ENCODE results near the gene EEFSEC. TPM values are rescaled to one million over a fixed set of nuclear protein-coding genes. Genes with fewer than 3 reads are reported as not detected.

EEFSEC gene
- polyA plus RNA-seq, 1 experiment: 16.3 TPM

DNA sequence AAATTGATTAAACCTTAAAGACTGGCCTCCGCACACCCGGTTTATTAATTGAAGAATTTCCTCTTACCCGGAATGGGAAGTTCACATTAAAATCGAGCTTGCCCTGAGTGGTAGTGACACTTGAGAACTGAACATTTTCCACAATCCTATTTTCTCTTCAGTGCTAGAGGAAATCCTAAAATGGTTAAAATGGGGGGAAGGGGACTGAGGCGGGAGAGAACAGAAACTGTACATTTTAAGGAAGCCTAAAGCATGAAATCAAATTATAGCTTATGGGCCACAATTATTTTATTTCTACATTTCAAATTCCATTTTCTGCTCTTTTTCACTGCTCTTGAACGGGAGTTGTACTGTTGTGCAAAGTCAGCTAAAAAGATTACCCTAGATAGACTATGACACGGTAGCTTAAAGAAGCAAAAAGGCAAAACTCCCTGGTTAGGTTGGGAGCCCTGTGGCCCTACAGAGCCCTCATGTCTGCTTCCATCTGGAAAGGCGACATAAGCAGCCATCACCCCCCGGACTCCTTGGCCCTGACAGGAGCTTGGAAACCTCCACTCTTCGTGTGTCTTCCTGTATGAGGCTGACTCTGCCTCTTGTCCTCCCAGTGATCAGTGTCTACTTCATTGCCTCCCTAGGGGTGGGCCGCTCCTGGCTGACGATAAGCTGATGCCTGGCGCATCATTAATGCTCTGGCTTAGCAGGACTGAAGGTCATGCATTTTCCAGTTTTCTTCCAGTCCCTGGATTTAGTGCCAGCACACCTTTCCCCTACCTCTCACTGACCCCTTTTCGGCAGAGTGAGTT lies 79.3 kb downstream of the EEFSEC start:
- DNase-seq (ENCODE audit: low read depth): no peak
- no peaks in the 10 kb centered on the region for H3K36me3 ChIP-seq (ENCODE audit: control insufficient read depth, insufficient read depth, low read length)
- ChIA-PET CTCF (interaction anchor here (1.4 kb wide), 1 partner anchor 10 kb away, joined by 3 read pairs; no protein-coding TSS in a partner anchor), POLR2A (no interaction called here)
- TF ChIP-seq, protein P1, sequence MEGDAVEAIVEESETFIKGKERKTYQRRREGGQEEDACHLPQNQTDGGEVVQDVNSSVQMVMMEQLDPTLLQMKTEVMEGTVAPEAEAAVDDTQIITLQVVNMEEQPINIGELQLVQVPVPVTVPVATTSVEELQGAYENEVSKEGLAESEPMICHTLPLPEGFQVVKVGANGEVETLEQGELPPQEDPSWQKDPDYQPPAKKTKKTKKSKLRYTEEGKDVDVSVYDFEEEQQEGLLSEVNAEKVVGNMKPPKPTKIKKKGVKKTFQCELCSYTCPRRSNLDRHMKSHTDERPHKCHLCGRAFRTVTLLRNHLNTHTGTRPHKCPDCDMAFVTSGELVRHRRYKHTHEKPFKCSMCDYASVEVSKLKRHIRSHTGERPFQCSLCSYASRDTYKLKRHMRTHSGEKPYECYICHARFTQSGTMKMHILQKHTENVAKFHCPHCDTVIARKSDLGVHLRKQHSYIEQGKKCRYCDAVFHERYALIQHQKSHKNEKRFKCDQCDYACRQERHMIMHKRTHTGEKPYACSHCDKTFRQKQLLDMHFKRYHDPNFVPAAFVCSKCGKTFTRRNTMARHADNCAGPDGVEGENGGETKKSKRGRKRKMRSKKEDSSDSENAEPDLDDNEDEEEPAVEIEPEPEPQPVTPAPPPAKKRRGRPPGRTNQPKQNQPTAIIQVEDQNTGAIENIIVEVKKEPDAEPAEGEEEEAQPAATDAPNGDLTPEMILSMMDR (IDR thresholded peaks at IDR 0.05; ENCODE audit: insufficient read depth, low read depth, low read length): no peak
- no peaks in the 10 kb centered on the region for H3K27me3 ChIP-seq (ENCODE audit: control insufficient read depth, insufficient read depth, low read length)
- H3K4me3 ChIP-seq (ENCODE audit: low read depth, low read length): no peak overlapping the region

DNA sequence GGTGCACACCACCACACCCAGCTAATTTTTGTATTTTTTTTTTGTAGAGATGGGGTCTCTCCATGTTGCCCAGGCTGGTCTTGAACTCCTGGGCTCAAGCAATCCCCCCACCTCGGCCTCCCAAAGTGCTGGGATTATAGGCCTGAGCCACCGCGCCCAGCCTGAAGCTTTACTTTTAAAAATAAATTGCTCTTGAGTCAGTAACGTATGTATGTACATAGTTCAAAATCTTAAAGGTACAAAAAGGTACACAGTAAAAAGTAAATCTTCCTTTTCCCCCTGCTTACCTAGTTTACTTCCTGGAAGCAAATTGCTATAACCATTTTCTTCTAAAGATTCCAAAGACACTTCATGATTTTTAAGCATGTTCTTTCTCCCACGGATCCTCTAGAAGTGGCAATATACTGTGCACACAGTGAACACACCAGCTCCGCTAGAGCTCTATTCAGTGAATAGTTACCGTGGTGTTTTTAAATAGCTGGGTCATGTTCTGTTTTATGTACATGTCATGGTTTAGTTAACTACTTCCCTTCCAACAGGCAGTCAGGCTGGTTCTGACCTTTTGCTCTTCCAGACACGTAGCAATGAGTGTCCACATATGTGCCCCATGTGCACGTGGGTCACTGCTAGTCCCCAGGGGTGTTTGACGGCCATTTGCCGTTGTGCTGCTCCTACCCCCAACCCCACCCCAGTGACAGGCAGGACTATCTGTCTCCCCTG lies 82.1 kb downstream of the EEFSEC start:
- DNase-seq (ENCODE audit: low read depth): no peak
- Histone ChIP-seq H3K4me3 (ENCODE audit: low read depth, low read length) (no peak overlapping the region), H3K36me3 (ENCODE audit: control insufficient read depth, insufficient read depth, low read length) (no peaks in the 10 kb centered on the region), H3K27me3 (ENCODE audit: control insufficient read depth, insufficient read depth, low read length) (no peaks in the 10 kb centered on the region)
- ChIA-PET CTCF (interaction anchor here (0.9 to 1.6 kb wide), 5 partner anchors 9 to 381 kb away, joined by 3 to 6 read pairs (median 3); no protein-coding TSS in a partner anchor), POLR2A (no interaction called here)
- TF ChIP-seq, protein P1 (IDR thresholded peaks at IDR 0.05; ENCODE audit: insufficient read depth, low read depth, low read length): no peak

DNA sequence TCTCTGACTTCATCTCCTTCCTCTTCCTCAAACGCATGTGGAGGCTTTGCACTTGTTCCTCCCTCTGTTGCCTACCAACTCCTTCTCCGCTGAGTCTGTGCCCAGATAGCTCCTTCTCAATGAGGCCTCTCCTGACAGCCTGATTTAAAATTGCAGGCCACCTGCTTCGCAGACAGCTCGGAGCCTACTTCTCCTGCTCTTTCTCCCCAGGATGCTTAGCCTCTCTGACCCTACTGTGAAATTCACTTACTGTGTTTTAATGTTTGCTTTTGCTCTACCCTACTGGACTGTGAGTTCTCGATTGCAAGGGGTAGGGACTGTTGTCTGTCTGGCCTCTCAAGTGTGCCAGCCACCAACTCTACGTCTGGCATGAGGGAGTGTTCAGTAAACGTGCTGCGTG lies 83.4 kb downstream of the EEFSEC start:
- ChIA-PET CTCF (interaction anchor here (0.7 to 1.4 kb wide), 2 partner anchors 8 to 85 kb away, joined by 3 read pairs; no protein-coding TSS in a partner anchor), POLR2A (no interaction called here)
- TF ChIP-seq, protein P1 (IDR thresholded peaks at IDR 0.05; ENCODE audit: insufficient read depth, low read depth, low read length): no peak
- Histone ChIP-seq H3K36me3 (ENCODE audit: control insufficient read depth, insufficient read depth, low read length) (no peaks in the 10 kb centered on the region), H3K4me3 (ENCODE audit: low read depth, low read length) (no peak overlapping the region), H3K27me3 (ENCODE audit: control insufficient read depth, insufficient read depth, low read length) (no peaks in the 10 kb centered on the region)
- DNase-seq (ENCODE audit: low read depth): no peak

DNA sequence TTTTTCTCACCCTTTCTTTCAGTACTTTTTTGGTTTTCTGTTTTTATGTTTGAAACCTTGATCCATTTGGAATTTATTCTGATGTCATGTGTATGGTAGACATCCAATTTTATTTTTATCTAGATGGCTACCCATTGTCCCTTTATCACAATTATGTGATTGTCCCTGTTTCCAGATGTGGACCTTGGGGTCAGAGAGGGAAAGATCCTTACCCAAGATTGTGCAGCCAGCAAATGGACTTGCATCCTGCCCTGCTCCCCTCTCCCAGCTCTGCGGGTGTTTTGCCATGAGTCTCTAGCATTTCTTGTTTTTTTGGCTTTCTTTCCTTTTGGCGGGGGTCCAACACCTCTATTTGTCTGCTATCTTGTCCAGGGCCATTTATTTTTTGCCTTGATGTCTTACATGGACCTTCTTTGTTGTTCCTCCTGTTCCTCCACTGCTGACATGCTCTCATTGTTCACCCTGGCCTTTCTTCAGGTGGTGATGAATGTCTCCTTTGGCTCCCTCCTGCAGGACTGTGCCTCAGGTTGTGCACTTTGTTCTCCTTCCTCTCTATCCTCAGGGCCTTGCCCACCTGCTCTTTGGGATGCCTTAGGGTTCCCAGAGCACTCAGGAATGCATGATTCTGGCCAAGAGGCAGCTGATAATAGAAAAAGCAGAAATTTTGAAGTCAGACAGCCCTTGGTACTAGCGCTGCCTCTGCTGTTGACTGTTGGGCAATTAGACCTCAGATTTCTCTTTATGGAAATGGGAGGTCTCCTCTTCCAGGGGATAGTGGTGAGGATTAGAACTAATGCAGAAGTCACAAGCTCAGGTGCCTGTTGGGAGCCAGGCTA lies 84.3 kb downstream of the EEFSEC start:
- H3K36me3 ChIP-seq (ENCODE audit: control insufficient read depth, insufficient read depth, low read length): no peaks in the 10 kb centered on the region
- CTCF ChIA-PET: interaction anchor here (1.4 kb wide), 1 partner anchor 9 kb away, joined by 3 read pairs; no protein-coding TSS in a partner anchor
- H3K27me3 ChIP-seq (ENCODE audit: control insufficient read depth, insufficient read depth, low read length): no peaks in the 10 kb centered on the region
- TF ChIP-seq, protein P1 (IDR thresholded peaks at IDR 0.05; ENCODE audit: insufficient read depth, low read depth, low read length): no peak
- DNase-seq (ENCODE audit: low read depth): no peak
- POLR2A ChIA-PET: no interaction called here
- H3K4me3 ChIP-seq (ENCODE audit: low read depth, low read length): no peak overlapping the region

DNA sequence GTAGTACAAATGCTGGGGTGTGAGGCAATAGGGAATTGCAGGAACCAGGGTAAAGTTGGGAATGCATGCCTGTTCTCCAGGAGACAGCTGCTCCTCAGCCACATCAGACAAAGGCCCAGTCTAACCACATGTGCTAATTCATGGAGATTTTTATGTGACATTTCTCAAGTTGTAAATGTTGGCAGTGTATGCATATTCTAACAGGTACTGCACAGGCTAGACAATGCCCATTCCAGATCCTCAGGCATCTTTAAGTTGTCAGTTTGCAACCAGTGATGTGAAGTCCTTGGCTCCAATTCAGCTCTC lies 84.9 kb downstream of the EEFSEC start:
- DNase-seq (ENCODE audit: low read depth): no peak

More for the DNA sequence above, 84.9 kb downstream of the EEFSEC start:
- POLR2A ChIA-PET: no interaction called here
- CTCF ChIA-PET: no interaction called here
- Histone ChIP-seq H3K4me3 (ENCODE audit: low read depth, low read length) (no peak overlapping the region), H3K27me3 (ENCODE audit: control insufficient read depth, insufficient read depth, low read length) (no peaks in the 10 kb centered on the region), H3K36me3 (ENCODE audit: control insufficient read depth, insufficient read depth, low read length) (no peaks in the 10 kb centered on the region; the same call in 1 of the 2 replicates)
- TF ChIP-seq, protein P1 (IDR thresholded peaks at IDR 0.05; ENCODE audit: insufficient read depth, low read depth, low read length): no peak

All from BJ (cell line).